ENCODE measurements around the gene CDC5L. TPM values are rescaled to one million over a fixed set of nuclear protein-coding genes. Genes with fewer than 3 reads are reported as not detected.

CDC5L gene
- total and polyA plus RNA-seq, 3 experiments from 2014 or later = 14.9 to 29.9 (median 27.4) TPM

- no peak overlapping the region for H3K4me3 ChIP-seq (ENCODE audit: low read length)
- no peaks in the 10 kb centered on the region for H3K9me3 ChIP-seq (ENCODE audit: low read length)
- DNase-seq = no peak
- peaks cover 57% of the 10 kb centered on the region for H3K36me3 ChIP-seq (ENCODE audit: insufficient read depth, low read length)
- no peaks in the 10 kb centered on the region for H3K27me3 ChIP-seq (ENCODE audit: insufficient read depth, low read length, poor library complexity, severe bottlenecking)
- peaks cover 1 to 4% (median 3%) of the 10 kb centered on the region in 3 donors for H3K4me1 Mint-ChIP-seq
- no peak overlapping the region for H3K4me3 Mint-ChIP-seq
- no peaks in the 10 kb centered on the region for H3K9me3 Mint-ChIP-seq
- H3K27me3 Mint-ChIP-seq = no peaks in the 10 kb centered on the region
- ChIA-PET POLR2A (no interaction called here), CTCF (no interaction called here)
- no peak overlapping the region for H3K27ac ChIP-seq (ENCODE audit: low read depth, low read length)
- no peak overlapping the region for H3K27ac Mint-ChIP-seq
- peaks cover 5 to 91% (median 34%) of the 10 kb centered on the region in 3 donors for H3K36me3 Mint-ChIP-seq
- H3K4me1 ChIP-seq (ENCODE audit: insufficient read depth, low read length) = no peaks in the 10 kb centered on the region
These were observed 38.4 kb downstream of the CDC5L start for GRCh38 chr6:44425951-44426350.

GRCh38 chr6:44428682-44429081 is 41.2 kb downstream of the CDC5L start:
- ChIA-PET POLR2A (no interaction called here), CTCF (interaction anchor here (1.0 kb wide), 1 partner anchor 27 kb away, joined by 4 read pairs; no protein-coding TSS in a partner anchor)
- no peaks in the 10 kb centered on the region for H3K27me3 Mint-ChIP-seq
- DNase-seq = no peak
- H3K4me1 Mint-ChIP-seq = peaks cover 4 to 18% (median 10%) of the 10 kb centered on the region in 3 donors
- Histone ChIP-seq H3K9me3 (ENCODE audit: low read length) (no peaks in the 10 kb centered on the region), H3K4me1 (ENCODE audit: insufficient read depth, low read length) (no peaks in the 10 kb centered on the region), H3K27ac (ENCODE audit: low read depth, low read length) (no peak overlapping the region), H3K4me3 (ENCODE audit: low read length) (no peak overlapping the region), H3K36me3 (ENCODE audit: insufficient read depth, low read length) (peaks cover 35% of the 10 kb centered on the region), H3K27me3 (ENCODE audit: insufficient read depth, low read length, poor library complexity, severe bottlenecking) (no peaks in the 10 kb centered on the region)
- peak overlapping the region in 1 of 8 donors; percentile 50 for H3K27ac Mint-ChIP-seq
- H3K9me3 Mint-ChIP-seq = no peaks in the 10 kb centered on the region
- no peak overlapping the region for H3K4me3 Mint-ChIP-seq
- peaks cover 8 to 88% (median 33%) of the 10 kb centered on the region in 3 donors for H3K36me3 Mint-ChIP-seq

- H3K36me3 ChIP-seq (ENCODE audit: insufficient read depth, low read length) = peaks cover 20% of the 10 kb centered on the region
- POLR2A ChIA-PET = no interaction called here
These were observed 42.8 kb downstream of the CDC5L start for GRCh38 chr6:44430326-44430725.

GRCh38 chr6:44431118-44431725 is 43.7 kb downstream of the CDC5L start:
- no peak overlapping the region for H3K4me3 Mint-ChIP-seq
- CTCF ChIA-PET = interaction anchor here (0.6 to 1.0 kb wide), 2 partner anchors 18 to 25 kb away, joined by 3 to 4 read pairs; no protein-coding TSS in a partner anchor

More at GRCh38 chr6:44430326-44430725, 42.8 kb downstream of the CDC5L start:
- Histone ChIP-seq H3K27ac (ENCODE audit: low read depth, low read length) (no peak overlapping the region), H3K27me3 (ENCODE audit: insufficient read depth, low read length, poor library complexity, severe bottlenecking) (no peaks in the 10 kb centered on the region), H3K9me3 (ENCODE audit: low read length) (no peaks in the 10 kb centered on the region), H3K4me1 (ENCODE audit: insufficient read depth, low read length) (no peaks in the 10 kb centered on the region), H3K4me3 (ENCODE audit: low read length) (no peak overlapping the region)
- H3K4me1 Mint-ChIP-seq = peaks cover 10 to 28% (median 18%) of the 10 kb centered on the region in 3 donors
- DNase-seq = no peak
- H3K27me3 Mint-ChIP-seq = no peaks in the 10 kb centered on the region
- H3K4me3 Mint-ChIP-seq = no peak overlapping the region
- peaks cover 7 to 86% (median 23%) of the 10 kb centered on the region in 3 donors for H3K36me3 Mint-ChIP-seq
- CTCF ChIA-PET = interaction anchor here (0.6 to 1.2 kb wide), 2 partner anchors 17 to 23 kb away, joined by 3 to 4 read pairs; no protein-coding TSS in a partner anchor
- H3K27ac Mint-ChIP-seq = no peak overlapping the region
- no peaks in the 10 kb centered on the region for H3K9me3 Mint-ChIP-seq

GRCh38 chr6:44432227-44432626 is 44.7 kb downstream of the CDC5L start:
- Mint-ChIP-seq H3K27ac (no peak overlapping the region), H3K9me3 (no peaks in the 10 kb centered on the region), H3K27me3 (no peaks in the 10 kb centered on the region), H3K36me3 (peaks cover 4 to 84% (median 23%) of the 10 kb centered on the region in 3 donors), H3K4me1 (peaks cover 17 to 34% (median 28%) of the 10 kb centered on the region in 3 donors), H3K4me3 (no peak overlapping the region)
- POLR2A ChIA-PET = no interaction called here
- no peaks in the 10 kb centered on the region for H3K27me3 ChIP-seq (ENCODE audit: insufficient read depth, low read length, poor library complexity, severe bottlenecking)
- no peaks in the 10 kb centered on the region for H3K9me3 ChIP-seq (ENCODE audit: low read length)
- CTCF ChIA-PET = interaction anchor here (0.7 to 1.0 kb wide), 2 partner anchors 24 to 27 kb away, joined by 3 to 4 read pairs; no protein-coding TSS in a partner anchor
- no peaks in the 10 kb centered on the region for H3K4me1 ChIP-seq (ENCODE audit: insufficient read depth, low read length)
- H3K4me3 ChIP-seq (ENCODE audit: low read length) = no peak overlapping the region
- H3K36me3 ChIP-seq (ENCODE audit: insufficient read depth, low read length) = peaks cover 8% of the 10 kb centered on the region
- no peak overlapping the region for H3K27ac ChIP-seq (ENCODE audit: low read depth, low read length)
- no peak for DNase-seq

More at GRCh38 chr6:44431118-44431725, 43.7 kb downstream of the CDC5L start:
- H3K4me3 ChIP-seq (ENCODE audit: low read length) = no peak overlapping the region
- Mint-ChIP-seq H3K36me3 (peaks cover 4 to 86% (median 19%) of the 10 kb centered on the region in 3 donors), H3K27ac (peak overlapping the region in 1 of 8 donors; percentile 77), H3K27me3 (no peaks in the 10 kb centered on the region), H3K9me3 (no peaks in the 10 kb centered on the region), H3K4me1 (peaks cover 10 to 30% (median 24%) of the 10 kb centered on the region in 3 donors)
- no peaks in the 10 kb centered on the region for H3K27me3 ChIP-seq (ENCODE audit: insufficient read depth, low read length, poor library complexity, severe bottlenecking)
- no peaks in the 10 kb centered on the region for H3K9me3 ChIP-seq (ENCODE audit: low read length)
- peaks cover 17% of the 10 kb centered on the region for H3K36me3 ChIP-seq (ENCODE audit: insufficient read depth, low read length)
- no peak overlapping the region for H3K27ac ChIP-seq (ENCODE audit: low read depth, low read length)
- POLR2A ChIA-PET = no interaction called here
- peak in 3 of 5 donors; percentile 7 to 26 (median 12) for DNase-seq
- H3K4me1 ChIP-seq (ENCODE audit: insufficient read depth, low read length) = no peaks in the 10 kb centered on the region

- no peak overlapping the region for H3K27ac ChIP-seq (ENCODE audit: low read depth, low read length)
- ChIA-PET POLR2A (no interaction called here), CTCF (no interaction called here)
- H3K36me3 ChIP-seq (ENCODE audit: insufficient read depth, low read length) = peaks cover 8% of the 10 kb centered on the region
- Mint-ChIP-seq H3K4me3 (no peak overlapping the region), H3K9me3 (no peaks in the 10 kb centered on the region), H3K4me1 (peaks cover 22 to 34% (median 28%) of the 10 kb centered on the region in 3 donors), H3K36me3 (peaks cover 4 to 84% (median 23%) of the 10 kb centered on the region in 3 donors), H3K27me3 (no peaks in the 10 kb centered on the region), H3K27ac (no peak overlapping the region)
- H3K4me1 ChIP-seq (ENCODE audit: insufficient read depth, low read length) = no peaks in the 10 kb centered on the region
- no peak overlapping the region for H3K4me3 ChIP-seq (ENCODE audit: low read length)
- H3K27me3 ChIP-seq (ENCODE audit: insufficient read depth, low read length, poor library complexity, severe bottlenecking) = no peaks in the 10 kb centered on the region
- no peaks in the 10 kb centered on the region for H3K9me3 ChIP-seq (ENCODE audit: low read length)
- DNase-seq = no peak
These were observed 45.2 kb downstream of the CDC5L start for GRCh38 chr6:44432726-44433125.

GRCh38 chr6:44435500-44435899 is 48.0 kb downstream of the CDC5L start:
- Histone ChIP-seq H3K4me1 (ENCODE audit: insufficient read depth, low read length) (no peaks in the 10 kb centered on the region), H3K27me3 (ENCODE audit: insufficient read depth, low read length, poor library complexity, severe bottlenecking) (no peaks in the 10 kb centered on the region), H3K4me3 (ENCODE audit: low read length) (no peak overlapping the region), H3K36me3 (ENCODE audit: insufficient read depth, low read length) (no peaks in the 10 kb centered on the region), H3K9me3 (ENCODE audit: low read length) (no peaks in the 10 kb centered on the region), H3K27ac (ENCODE audit: low read depth, low read length) (no peak overlapping the region)
- H3K27ac Mint-ChIP-seq = peak overlapping the region in 3 of 8 donors; percentile 43 to 77 (median 58)
- peaks cover 11 to 88% (median 21%) of the 10 kb centered on the region in 3 donors for H3K36me3 Mint-ChIP-seq
- no peak overlapping the region for H3K4me3 Mint-ChIP-seq
- no peak for DNase-seq
- ChIA-PET CTCF (interaction anchor here (0.8 to 0.9 kb wide), 2 partner anchors 8 to 40 kb away, joined by 3 to 4 read pairs; no protein-coding TSS in a partner anchor), POLR2A (no interaction called here)
- H3K27me3 Mint-ChIP-seq = no peaks in the 10 kb centered on the region
- no peaks in the 10 kb centered on the region for H3K9me3 Mint-ChIP-seq
- H3K4me1 Mint-ChIP-seq = peaks cover 30 to 46% (median 33%) of the 10 kb centered on the region in 3 donors

GRCh38 chr6:44438827-44439226 is 51.3 kb downstream of the CDC5L start:
- Histone ChIP-seq H3K4me1 (ENCODE audit: insufficient read depth, low read length) (no peaks in the 10 kb centered on the region), H3K9me3 (ENCODE audit: low read length) (no peaks in the 10 kb centered on the region), H3K27me3 (ENCODE audit: insufficient read depth, low read length, poor library complexity, severe bottlenecking) (no peaks in the 10 kb centered on the region), H3K4me3 (ENCODE audit: low read length) (no peak overlapping the region), H3K36me3 (ENCODE audit: insufficient read depth, low read length) (peaks cover 7% of the 10 kb centered on the region), H3K27ac (ENCODE audit: low read depth, low read length) (no peak overlapping the region)
- H3K36me3 Mint-ChIP-seq = peaks cover 24 to 82% (median 35%) of the 10 kb centered on the region in 3 donors
- peak overlapping the region in 2 of 8 donors; percentile 19 to 36 for H3K27ac Mint-ChIP-seq
- no peak for DNase-seq
- POLR2A ChIA-PET = no interaction called here
- no peaks in the 10 kb centered on the region for H3K27me3 Mint-ChIP-seq
- peaks cover 26 to 31% (median 28%) of the 10 kb centered on the region in 3 donors for H3K4me1 Mint-ChIP-seq
- CTCF ChIA-PET = no interaction called here
- peaks cover 16 to 19% (median 17%) of the 10 kb centered on the region in 5 donors for H3K9me3 Mint-ChIP-seq
- H3K4me3 Mint-ChIP-seq = no peak overlapping the region
